ENCODE data around the gene KIAA0930.

- TF ChIP-seq TAF1 (IDR thresholded peaks at IDR 0.05; ENCODE audit: low read depth, low read length) (no peak), POU2F2 (IDR thresholded peaks at IDR 0.05; ENCODE audit: low read depth, low read length) (no peak), POLR2AphosphoS5 (IDR thresholded peaks at IDR 0.05; ENCODE audit: low read depth, low read length) (no peak), POLR2A (IDR thresholded peaks at IDR 0.05; ENCODE audit: low read depth, low read length) (no peak), SPI1 (IDR thresholded peaks at IDR 0.05; ENCODE audit: low read depth, low read length) (no peak)
Measured at GRCh38 chr22:45192701-45193187, 48.0 kb downstream of the KIAA0930 start.
